HG02970 (cell line): ENCODE data around the gene BRD4.

Experiments
- ATAC-seq: cut with Tn5 transposase; IDR thresholded peaks from one replicate; pipeline ENCODE4 v1.9.1; 2021; ENCODE audit warnings: mild to moderate bottlenecking, moderate library complexity, moderate number of reproducible peaks; ENCODE audit not compliant: unreplicated experiment, low FRiP score

The BRD4 gene

DNA sequence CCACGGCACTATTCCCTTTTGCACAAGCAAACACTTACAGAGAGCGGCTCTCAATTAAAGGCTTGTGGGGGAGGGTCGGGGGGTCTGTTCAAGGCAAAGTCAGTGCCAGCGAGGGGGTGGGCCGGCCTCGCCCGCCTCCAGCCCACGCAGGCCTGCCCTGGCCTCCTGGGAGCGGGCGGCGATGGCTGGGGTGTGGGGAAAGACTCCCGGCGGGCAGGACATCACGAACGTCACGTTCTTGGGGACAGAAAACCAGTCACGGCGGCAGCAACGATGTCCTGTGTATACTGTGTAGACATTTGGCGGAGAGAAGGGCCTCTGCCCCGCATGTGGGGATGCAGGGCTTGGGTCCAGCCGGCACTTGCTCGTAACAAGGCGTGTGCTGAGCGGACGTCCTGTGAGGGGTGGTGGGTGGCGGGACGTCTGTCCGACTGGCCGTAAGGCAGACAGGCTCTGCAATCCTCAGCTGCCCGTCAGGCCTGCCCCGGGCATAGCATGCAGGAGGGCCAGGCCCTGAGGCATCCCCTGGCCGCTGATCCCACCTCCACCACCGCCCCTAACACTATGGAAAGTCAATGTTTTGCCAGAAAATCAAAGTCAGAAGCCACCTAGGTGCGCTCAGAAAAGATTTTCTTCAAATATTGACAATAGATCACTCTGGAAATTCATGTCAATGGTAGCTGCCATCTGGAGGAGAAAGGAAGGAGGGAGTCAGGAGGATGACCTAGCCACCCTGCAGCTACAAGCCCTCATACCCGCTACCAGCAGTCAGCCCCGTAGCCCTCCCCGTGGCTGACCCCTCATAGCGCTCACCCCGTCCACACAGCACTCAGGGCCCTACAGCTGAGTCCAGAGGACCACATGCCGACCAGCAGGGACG, 94.3 kb downstream of the BRD4 start:
- ATAC-seq: no peak

- ATAC-seq: no peak
Observed at GRCh38 chr19:15236886-15237285, 95.5 kb downstream of the BRD4 start.

GRCh38 chr19:15235781-15236180, 96.6 kb downstream of the BRD4 start:
- no peak for ATAC-seq

GRCh38 chr19:15234431-15235130, 97.8 kb downstream of the BRD4 start:
- ATAC-seq: no peak

DNA sequence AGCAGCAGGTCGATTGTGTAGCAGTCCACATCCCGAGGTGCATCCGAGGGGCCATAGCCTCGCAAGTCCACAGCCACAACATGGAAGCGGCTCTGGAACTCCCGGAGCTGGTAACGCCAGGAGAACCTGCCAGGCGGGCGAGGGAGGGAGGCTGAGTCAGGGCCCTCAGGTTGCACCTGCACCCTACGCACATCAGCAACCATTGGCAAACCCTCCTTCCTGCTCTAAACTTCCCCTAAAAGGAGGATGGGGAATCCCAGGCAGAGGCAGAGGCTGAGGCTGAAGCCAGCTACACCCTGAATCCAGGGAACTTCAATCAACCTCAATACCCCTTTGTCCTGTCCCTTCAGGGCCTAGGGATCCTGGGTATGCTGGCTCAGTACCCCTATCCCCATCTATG, 101.1 kb downstream of the BRD4 start:
- no peak for ATAC-seq

DNA sequence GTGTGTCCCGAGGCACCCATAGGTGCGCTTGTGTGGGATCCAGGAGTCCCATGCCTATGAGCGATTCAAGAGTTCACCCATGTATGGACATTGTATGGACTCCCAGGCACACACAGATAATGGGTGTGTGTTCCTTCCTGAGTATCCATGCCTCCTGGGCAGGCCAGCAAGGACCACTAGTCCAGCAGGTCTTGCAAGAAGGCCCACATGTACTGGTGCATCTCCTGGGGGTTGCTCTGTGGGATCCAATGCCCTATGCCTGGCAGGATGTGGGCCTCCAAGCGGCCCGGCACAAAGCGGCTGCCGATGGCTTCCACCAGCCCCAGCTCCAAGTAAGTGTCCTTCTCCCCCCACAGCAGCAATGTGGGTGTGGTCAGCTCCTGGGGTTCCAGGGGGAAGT, 105.1 kb downstream of the BRD4 start:
- ATAC-seq: no peak

GRCh38 chr19:15225760-15226159, 106.6 kb downstream of the BRD4 start:
- no peak for ATAC-seq

GRCh38 chr19:15223649-15224361, 108.5 kb downstream of the BRD4 start:
- ATAC-seq: no peak

DNA sequence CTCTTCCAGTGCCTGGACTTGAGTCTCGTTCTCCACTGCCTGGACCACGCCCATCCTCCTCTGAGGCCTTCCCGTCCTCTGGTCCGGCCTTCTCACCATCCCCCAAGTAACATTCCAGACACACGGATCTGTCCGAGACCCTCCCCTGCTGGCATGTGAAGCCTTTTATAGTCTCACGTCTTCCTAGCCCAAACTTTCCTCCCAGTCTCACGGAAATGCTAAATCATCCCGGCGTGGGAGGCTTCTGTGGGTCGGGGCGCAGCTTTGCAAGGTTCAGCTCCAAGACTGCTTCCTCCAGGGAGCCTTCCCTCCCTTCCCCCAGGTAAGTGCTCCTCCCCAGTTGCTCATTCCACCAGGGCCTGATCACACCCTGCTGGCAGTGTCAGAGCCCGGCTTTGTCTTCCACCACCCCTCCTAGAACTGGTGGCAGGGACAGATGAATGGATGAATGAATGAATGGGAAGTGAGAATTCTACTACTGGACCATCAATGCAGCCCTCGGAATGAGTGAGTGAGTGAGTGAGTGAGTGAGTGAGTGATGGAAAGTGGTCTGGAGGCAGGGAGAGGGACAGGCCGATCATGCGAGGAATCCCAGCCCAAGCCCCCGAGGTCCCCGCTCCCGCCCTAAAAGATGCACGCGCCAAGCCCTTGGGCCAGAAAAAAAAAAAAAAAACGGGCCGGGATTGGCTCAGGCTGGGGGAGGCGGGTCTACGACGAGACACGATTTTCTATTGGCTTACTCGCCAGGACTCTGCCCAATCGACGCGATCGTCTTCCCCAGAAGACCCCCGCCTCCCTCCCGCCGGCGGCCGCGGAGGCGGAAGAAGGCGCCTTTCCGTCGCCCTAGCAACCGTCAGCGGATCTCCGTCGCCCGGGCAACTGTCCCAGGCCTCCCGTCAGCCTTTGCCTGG, 109.3 kb downstream of the BRD4 start:
- ATAC-seq: peak; percentile 66

DNA sequence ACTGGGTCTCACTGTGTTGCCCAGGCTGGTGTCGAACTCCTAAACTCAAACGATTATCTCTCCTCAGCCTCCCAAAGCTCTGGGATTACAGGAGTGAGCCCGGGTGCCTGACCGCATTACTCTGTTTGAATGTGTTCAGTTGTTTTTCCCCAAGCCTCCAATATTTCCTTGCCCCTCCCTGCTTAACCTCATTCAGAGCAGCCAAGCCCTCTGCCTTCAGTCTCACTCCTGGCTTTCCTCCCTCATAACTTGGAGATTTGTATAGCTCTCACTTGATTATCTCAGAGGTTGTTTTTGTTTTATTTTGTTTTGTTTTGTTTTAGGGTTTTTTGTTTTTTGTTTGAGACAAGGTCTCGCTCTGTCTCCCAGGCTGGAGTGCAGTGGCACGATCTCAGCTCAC, 111.5 kb downstream of the BRD4 start:
- ATAC-seq: no peak

DNA sequence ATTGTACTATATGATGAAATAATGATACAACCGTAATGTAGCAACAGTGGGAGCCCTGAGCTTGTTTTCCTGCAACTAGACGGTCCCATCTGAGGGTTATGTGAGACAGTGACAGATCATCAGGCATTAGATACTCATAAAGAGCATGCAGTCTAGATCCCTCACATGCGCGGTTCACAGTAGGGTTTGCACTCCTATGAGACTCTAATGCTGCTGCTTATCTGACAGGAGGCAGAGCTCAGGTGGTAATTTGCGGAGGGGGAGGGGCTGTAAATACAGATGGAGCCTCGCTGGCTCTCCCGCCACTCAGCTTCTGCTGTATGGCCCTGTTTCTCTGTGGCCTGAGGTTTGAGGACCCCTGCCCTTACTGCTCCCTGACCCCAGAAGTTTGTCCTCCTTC, 113.8 kb downstream of the BRD4 start:
- ATAC-seq: no peak

GRCh38 chr19:15216363-15216762, 116.0 kb downstream of the BRD4 start:
- ATAC-seq: no peak

DNA sequence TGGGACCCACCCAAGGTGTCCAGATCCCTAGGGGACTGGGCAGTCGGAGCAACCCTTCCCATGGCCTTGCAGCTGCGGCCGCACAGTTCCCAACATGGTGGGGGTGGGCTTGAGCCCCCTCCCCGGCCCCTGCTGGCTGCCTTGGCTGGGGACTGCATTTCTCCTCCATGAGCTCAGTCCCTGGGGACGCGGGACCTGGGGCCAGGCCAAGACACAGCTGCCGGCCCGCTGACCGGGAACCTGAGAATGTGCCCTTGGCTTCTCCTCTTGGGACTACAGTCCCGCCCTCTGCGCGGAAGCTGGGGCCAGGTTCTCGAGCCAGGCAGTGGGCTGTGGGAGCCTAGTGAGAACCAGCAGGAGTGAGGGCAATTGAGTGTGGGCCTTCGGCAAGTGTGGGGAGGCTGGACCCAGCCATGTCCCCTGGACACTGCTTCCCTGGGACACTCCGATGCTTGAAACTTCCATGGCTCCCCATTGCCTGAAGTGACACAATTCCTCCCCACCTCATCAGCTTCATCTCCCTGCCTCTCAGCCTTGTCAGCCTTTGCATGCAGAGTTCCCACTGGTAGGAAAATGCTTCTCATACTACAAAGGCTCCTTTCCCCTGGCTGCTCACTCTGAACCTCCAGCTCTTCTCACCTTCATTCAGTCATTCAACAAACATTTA, 118.5 kb downstream of the BRD4 start:
- no peak for ATAC-seq

DNA sequence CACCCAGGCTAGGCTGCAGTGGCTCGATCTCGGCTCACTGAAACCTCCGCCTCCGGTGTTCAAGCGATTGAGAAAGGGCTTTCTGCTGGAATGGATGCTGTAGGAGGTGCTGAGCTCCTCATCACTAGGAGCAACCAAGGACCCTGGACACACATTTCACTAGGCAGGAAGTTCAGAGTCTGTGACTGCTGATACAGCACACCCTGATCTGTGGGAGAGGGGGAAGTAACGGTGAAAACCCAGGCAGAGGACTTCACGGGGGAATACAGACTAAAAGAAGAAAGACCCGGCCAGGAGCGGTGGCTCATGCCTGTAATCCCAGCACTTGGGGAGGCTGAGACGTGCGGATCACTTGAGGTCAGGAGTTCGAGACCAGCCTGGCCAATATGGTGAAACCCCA, 119.6 kb downstream of the BRD4 start:
- no peak for ATAC-seq

DNA sequence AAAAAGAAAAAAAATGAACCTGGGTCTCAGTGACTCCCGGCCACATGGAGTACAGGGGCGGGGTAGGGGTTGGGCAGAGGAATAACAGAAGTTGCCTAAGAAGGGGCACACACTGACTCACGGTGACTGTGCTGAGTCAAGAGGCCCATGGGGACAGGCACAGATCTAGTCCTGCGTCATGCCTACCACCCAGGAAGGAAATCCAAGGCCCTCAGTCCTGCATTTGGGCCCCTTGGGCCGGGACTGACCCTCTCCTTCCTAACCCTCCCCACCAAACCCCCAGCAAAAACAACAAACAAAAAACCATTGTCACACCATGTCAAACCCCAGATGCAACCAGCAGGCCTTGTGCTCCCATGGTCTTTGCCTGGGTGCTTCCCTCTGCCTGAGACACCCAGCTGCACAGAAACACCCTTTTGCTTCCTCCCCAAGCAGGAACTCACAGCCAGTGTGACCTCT, 122.0 kb downstream of the BRD4 start:
- no peak for ATAC-seq

- no peak for ATAC-seq
Observed at GRCh38 chr19:15201374-15202023, 130.8 kb downstream of the BRD4 start.

- ATAC-seq: no peak
Observed at GRCh38 chr19:15200553-15201364, 131.6 kb downstream of the BRD4 start, which contains the start of gene NOTCH3. NOTCH3 (minus strand) TSS chr19:15200995; CDS start chr19:15200905, 90 bp downstream.
